Activated CD8-positive, alpha-beta memory T cell treated with anti-CD3 and anti-CD28 coated beads for 36 hours (primary cell): ENCODE data around the gene FRMD1. TPM values are rescaled to one million over a fixed set of nuclear protein-coding genes. Genes with fewer than 3 reads are reported as not detected.

Experiments
- CTCF ChIA-PET: fragments of 350-600 bp; sonication (Branson Sonifier 250); formaldehyde crosslinking; loops from one replicate; lab custom pipeline; 2021; ENCODE audit warnings: antibody characterized with exemption; lab: Charles Lee
- POLR2A ChIA-PET: fragments of 350-600 bp; sonication (Branson Sonifier 250); formaldehyde crosslinking; loops from one replicate; lab custom pipeline; 2021; ENCODE audit warnings: antibody characterized with exemption; lab: Charles Lee
- total RNA-seq, 2 experiments: library from RNA; stranded (reverse); gene quantifications; one replicate each; pipeline ENCODE4 v1.2.3, GENCODE V29; 2021

FRMD1 gene
- total RNA-seq, 2 experiments from 2014 or later = not detected

- ChIA-PET POLR2A (no interaction called here), CTCF (no interaction called here)
These were observed 36.9 kb upstream of the FRMD1 start for GRCh38 chr6:168115748-168116437.

- ChIA-PET CTCF (no interaction called here), POLR2A (no interaction called here)
These were observed 34.2 kb upstream of the FRMD1 start for GRCh38 chr6:168113226-168113625.

- ChIA-PET CTCF (no interaction called here), POLR2A (no interaction called here)
These were observed 32.9 kb upstream of the FRMD1 start for GRCh38 chr6:168111911-168112310.

GRCh38 chr6:168110437-168110836 lies 31.4 kb upstream of the FRMD1 start:
- ChIA-PET POLR2A (no interaction called here), CTCF (no interaction called here)

GRCh38 chr6:168109171-168109570 lies 30.2 kb upstream of the FRMD1 start:
- CTCF ChIA-PET = no interaction called here
- POLR2A ChIA-PET = no interaction called here

- CTCF ChIA-PET = no interaction called here
- POLR2A ChIA-PET = no interaction called here
These were observed 28.4 kb upstream of the FRMD1 start for GRCh38 chr6:168107191-168107983.

- CTCF ChIA-PET = no interaction called here
These were observed 27.6 kb upstream of the FRMD1 start for GRCh38 chr6:168106633-168107005.

GRCh38 chr6:168105813-168106632 lies 27.0 kb upstream of the FRMD1 start:
- ChIA-PET CTCF (no interaction called here), POLR2A (no interaction called here)

More at GRCh38 chr6:168106633-168107005, 27.6 kb upstream of the FRMD1 start:
- POLR2A ChIA-PET = no interaction called here

- ChIA-PET CTCF (no interaction called here), POLR2A (no interaction called here)
These were observed 25.6 kb upstream of the FRMD1 start for GRCh38 chr6:168104636-168105035.

- ChIA-PET CTCF (no interaction called here), POLR2A (no interaction called here)
These were observed 24.2 kb upstream of the FRMD1 start for GRCh38 chr6:168103050-168103830.

GRCh38 chr6:168102315-168102985 lies 23.4 kb upstream of the FRMD1 start:
- CTCF ChIA-PET = no interaction called here

GRCh38 chr6:168101590-168102314 lies 22.7 kb upstream of the FRMD1 start:
- POLR2A ChIA-PET = no interaction called here
- CTCF ChIA-PET = no interaction called here

More at GRCh38 chr6:168102315-168102985, 23.4 kb upstream of the FRMD1 start:
- POLR2A ChIA-PET = no interaction called here

- POLR2A ChIA-PET = no interaction called here
- CTCF ChIA-PET = no interaction called here
These were observed 22.0 kb upstream of the FRMD1 start for GRCh38 chr6:168100803-168101589.

- POLR2A ChIA-PET = no interaction called here
- CTCF ChIA-PET = no interaction called here
These were observed 21.2 kb upstream of the FRMD1 start for GRCh38 chr6:168100011-168100802.

- ChIA-PET CTCF (no interaction called here), POLR2A (no interaction called here)
These were observed 20.4 kb upstream of the FRMD1 start for GRCh38 chr6:168099201-168100010.

- ChIA-PET POLR2A (no interaction called here), CTCF (no interaction called here)
These were observed 19.4 kb upstream of the FRMD1 start for GRCh38 chr6:168098431-168098861.
